Stimulated activated CD8-positive, alpha-beta memory T cell treated with anti-CD3 and anti-CD28 coated beads, Interleukin-12 subunit alpha, Interleukin-12 subunit beta, amount 100 ng/mL, for 24 hours (primary cell): ENCODE measurements around the gene AQP11.
"Not testable (repeated sequence)": the region's sequence is repeated elsewhere in the genome, so short reads cannot be mapped to it uniquely, and the experiment has no call there.

ENCODE experiments used
- DNase-seq: peaks from one replicate; pipeline ENCODE4 v3.0.0-alpha.2; 2020; ENCODE audit errors: extremely low read depth

Gene AQP11

GRCh38 chr11:77589521-77590193 lies at the start of gene AQP11:
AQP11 (plus strand) TSS chr11:77589953; CDS start chr11:77589993, 40 bp downstream.
- peak; percentile 34 for DNase-seq

- DNase-seq: no peak
Measured at GRCh38 chr11:77542296-77542695, 47.5 kb upstream of the AQP11 start.

GRCh38 chr11:77547047-77547836 lies 42.5 kb upstream of the AQP11 start:
- no peak for DNase-seq

GRCh38 chr11:77547863-77548551 lies 41.7 kb upstream of the AQP11 start:
- no peak for DNase-seq

GRCh38 chr11:77548552-77549445 lies 41.0 kb upstream of the AQP11 start:
- DNase-seq: no peak

GRCh38 chr11:77551426-77551825 lies 38.3 kb upstream of the AQP11 start:
- not testable (repeated sequence) for DNase-seq

- DNase-seq: no peak
Measured at GRCh38 chr11:77557553-77557952, 32.2 kb upstream of the AQP11 start.

- DNase-seq: no peak
Measured at GRCh38 chr11:77558380-77558779, 31.4 kb upstream of the AQP11 start.

- no peak for DNase-seq
Measured at GRCh38 chr11:77559686-77560401, 29.9 kb upstream of the AQP11 start.

- DNase-seq: no peak
Measured at GRCh38 chr11:77560605-77561004, 29.1 kb upstream of the AQP11 start.

GRCh38 chr11:77561257-77561656 lies 28.5 kb upstream of the AQP11 start:
- no peak for DNase-seq

GRCh38 chr11:77568306-77568705 lies 21.4 kb upstream of the AQP11 start:
- DNase-seq: no peak

- no peak for DNase-seq
Measured at GRCh38 chr11:77568916-77569675, 20.7 kb upstream of the AQP11 start.

GRCh38 chr11:77569676-77570070 lies 20.1 kb upstream of the AQP11 start:
- DNase-seq: no peak

GRCh38 chr11:77570896-77571295 lies 18.9 kb upstream of the AQP11 start:
- DNase-seq: not testable (repeated sequence)

GRCh38 chr11:77575428-77575827 lies 14.3 kb upstream of the AQP11 start:
- DNase-seq: not testable (repeated sequence)

GRCh38 chr11:77580712-77581337 lies 8.9 kb upstream of the AQP11 start:
- DNase-seq: no peak

GRCh38 chr11:77589181-77589520 lies 602 bp upstream of the AQP11 start:
- no peak for DNase-seq

- no peak for DNase-seq
Measured at GRCh38 chr11:77590194-77590782, 535 bp downstream of the AQP11 start.
